NOMO-1 treated with DMSO at 0.1 percent for 48 hours (cell line): ENCODE results near the gene TFDP2.
"Not testable (repeated sequence)": the region's sequence is repeated elsewhere in the genome, so short reads cannot be mapped to it uniquely, and the experiment has no call there.

Experiments
- DNase-seq: peaks from one replicate; lab custom pipeline; 2025; ENCODE audit not compliant: unreplicated experiment; lab: John Stamatoyannopoulos, UW

Gene TFDP2, protein sequence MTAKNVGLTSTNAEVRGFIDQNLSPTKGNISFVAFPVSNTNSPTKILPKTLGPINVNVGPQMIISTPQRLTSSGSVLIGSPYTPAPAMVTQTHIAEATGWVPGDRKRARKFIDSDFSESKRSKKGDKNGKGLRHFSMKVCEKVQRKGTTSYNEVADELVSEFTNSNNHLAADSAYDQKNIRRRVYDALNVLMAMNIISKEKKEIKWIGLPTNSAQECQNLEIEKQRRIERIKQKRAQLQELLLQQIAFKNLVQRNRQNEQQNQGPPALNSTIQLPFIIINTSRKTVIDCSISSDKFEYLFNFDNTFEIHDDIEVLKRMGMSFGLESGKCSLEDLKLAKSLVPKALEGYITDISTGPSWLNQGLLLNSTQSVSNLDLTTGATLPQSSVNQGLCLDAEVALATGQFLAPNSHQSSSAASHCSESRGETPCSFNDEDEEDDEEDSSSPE

DNA sequence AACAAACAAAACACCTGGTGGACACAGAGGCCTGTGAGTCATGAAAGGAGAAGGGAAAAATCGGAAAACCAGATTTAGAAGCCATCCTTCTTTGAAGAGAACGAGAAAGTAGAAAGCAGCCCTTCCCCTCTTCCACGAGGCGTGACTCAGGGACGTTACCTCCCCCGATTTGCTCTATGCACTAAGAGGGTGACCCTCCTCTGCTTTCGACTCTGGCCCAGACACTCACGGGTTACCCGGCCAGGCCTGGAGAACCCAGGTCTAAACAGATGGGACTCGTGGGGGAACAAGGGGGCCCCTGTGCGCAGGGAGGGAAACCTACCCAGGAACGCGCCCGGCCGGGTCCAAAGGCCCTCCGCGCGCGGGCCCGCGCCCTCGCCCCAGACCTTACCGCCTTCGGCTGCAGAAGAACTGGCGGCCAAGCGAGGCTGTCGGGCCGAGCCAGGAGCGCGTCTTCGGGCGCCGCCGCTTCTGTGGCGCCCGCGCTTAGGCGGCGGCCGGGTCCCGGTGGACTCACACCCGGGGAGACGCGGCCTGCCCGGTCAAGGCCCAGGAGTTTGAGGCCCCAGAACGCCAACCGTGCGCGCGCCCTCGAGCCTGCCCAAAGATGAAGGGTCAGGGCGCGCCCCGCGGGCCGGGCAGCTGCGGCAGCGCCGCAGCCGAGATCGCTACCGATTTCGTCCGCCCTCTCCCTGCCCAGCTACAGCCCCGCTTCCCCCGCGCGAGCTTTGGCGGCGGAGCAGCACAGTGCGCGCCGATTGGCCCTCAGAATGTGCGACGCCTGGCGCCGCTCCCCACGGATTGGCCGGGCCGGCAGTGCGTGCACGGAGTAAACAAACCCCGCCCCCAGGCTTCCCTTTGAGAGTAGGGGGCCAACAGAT is at the start of gene TFDP2:
TSS of gene TFDP2 (minus strand) at position 753 of the 881 bp plus-strand sequence. CDS start 47,795 bp downstream, outside the sequence.
- peak; percentile 87 for DNase-seq

DNA sequence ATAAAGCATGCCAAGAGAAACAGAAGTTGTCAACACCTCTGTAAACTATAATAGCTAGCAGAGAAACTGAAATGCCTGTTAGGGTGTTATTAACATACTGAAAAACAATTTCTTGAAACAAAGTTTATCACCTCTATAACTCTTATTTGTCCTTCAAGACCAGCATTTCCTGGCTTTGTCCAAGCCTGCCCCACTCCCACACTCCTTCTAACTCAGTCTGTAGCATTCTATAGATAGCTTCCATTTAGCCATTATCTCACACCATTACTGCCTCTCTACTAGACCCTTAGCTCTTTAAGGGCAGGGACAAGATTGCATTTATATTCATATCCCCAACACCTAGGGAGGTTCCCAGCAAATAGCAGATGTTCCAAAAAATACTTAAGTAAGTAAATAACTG is 39.5 kb upstream of the TFDP2 start:
- DNase-seq: no peak

DNA sequence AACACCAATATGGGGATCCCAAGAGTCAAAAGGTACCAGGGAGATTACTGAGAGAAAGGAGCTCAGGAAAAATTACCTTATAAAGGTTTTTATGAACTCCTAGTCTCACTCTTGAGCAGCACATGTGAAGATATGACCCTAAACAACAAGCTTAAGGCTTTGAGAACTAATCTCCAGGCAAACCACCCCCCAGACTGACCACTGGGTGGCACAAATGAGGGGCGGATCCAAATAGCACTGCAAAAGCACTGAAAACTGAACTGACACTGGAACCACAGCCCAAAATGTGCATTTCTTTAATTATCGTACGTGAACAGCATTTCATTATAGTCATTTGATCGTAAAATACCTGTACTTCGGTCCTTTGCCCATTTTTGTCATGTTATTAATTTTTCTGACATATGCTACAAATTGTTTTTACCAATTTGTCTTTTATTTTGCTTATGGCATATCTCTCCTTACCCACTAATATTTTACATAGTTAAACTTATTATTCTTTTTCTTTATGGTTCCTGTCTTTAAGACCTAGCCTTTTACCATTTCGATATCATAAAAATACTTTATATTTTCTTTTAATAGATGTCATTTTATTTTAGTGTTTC is 31.5 kb upstream of the TFDP2 start:
- DNase-seq: peak; percentile 10

DNA sequence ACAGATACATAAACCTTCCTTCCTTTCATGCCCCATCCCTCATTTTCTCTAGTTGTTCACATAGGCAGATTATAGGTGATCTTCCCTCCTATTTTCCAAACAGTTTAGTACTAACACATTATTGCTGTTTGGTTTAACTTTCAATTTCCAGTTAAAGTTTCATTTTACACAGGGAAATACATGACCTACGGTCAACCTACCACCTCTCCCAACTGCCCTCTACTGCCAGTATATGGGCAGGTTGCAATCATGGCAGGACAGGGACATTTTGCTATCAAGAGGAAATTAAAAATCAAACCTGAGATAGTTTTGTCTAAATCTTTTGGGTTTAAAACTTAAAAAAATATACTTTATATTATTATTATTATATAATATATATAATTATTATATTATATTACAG is 26.1 kb upstream of the TFDP2 start:
- DNase-seq: no peak

DNA sequence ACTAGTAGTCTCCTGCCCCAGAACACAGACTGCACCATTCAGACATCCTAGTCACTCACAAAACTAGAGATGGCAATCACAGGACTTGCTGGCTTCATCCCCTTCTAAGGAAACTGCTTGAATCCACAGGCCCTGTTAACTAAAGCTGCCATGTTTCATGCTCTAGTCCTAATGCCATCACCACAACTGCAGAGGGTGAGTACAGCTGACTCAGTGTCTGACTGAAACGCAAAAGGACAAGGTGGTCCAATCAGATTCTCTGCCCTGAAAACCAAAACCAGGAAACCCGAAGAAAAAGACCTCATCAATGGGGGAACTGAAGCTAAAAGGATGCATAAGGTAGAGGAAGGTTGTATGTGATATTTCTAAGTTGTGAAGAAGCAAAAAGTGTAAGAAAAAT is 25.2 kb upstream of the TFDP2 start:
- no peak for DNase-seq

DNA sequence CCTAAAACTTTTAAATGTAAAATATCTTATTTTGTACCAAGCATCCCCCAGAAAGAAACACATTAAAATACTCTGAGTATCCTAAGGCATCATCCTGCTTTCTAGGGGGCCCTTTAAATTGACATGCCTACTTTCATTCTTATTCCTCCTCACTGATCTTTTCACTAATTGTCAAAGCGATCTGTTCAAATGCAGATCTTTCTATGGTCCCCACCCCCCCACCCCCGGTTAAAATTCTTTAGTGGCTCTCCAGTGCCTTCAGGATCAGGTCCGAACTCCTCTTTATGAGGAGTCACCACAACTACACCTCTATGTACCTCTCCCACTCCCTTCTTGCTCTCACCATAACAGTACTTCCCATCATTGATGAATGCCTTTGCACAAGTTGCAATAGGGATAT is 19.2 kb upstream of the TFDP2 start:
- DNase-seq: no peak

DNA sequence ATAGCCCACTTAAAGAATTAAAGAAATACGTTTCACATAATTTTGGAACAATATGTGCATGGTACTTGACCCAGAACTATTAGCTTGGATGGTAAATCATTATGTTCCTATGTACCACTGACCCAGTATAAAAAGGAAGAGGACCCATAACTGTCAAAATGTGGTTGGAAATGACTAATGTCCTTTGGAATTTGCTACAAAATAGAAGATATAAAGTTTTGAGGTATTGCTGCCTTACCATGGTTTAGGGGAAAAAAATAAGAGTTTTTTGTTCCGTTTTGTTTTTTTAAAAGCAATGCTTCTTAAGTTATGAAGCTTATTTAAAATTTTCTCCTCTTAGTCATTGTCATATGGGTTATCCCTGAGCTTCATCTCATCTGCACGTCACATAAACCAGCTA is 15.8 kb upstream of the TFDP2 start:
- DNase-seq: no peak

DNA sequence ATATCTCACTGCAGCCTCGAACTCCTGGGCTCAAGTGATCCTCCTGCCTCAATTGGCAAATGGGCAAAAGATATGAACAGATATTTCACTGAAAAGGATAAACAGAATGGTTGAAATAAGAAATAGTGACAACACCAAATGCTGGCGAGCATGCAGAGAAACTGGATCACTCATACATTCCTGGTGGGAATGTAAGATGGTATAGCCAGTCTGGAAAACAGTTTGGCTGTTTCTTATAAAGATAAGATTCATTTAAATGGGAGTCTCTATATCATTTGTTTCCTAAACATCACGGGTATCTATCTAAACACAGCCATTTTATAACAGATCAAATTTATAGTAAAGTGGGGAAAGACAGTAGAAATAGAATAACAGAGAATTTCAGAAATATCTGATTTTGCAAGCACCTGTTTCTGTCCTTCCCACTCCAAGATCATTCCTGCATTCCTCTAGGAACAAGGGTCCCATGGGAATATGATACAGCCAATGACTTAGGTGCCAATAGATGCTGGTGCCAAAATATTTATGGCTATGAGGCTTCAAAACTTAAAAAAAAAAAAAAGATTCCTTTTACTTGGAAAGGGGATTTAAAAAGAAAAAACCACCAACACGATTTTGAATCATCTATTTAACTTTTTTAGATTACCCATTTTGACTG is 9.9 kb upstream of the TFDP2 start:
- no peak for DNase-seq

DNA sequence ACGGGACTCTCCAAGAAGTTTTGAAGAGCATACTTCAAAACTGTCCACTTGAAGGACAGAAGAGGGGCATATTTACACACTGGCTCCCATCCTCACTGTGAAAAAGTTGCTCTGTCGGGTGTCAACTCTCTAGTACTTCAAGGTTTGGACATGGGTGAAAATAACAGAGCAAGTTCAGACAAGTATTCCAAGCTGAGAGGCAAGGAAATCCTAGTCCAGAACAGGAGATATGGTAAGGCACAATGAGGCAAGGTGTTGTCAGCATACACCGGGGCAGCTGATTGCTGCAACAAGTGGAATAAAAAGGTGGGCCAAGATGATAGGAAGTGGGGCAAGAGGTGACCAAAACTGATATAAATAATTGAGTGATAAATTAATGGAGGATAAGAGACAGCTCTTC is 4.8 kb upstream of the TFDP2 start:
- DNase-seq: no peak

DNA sequence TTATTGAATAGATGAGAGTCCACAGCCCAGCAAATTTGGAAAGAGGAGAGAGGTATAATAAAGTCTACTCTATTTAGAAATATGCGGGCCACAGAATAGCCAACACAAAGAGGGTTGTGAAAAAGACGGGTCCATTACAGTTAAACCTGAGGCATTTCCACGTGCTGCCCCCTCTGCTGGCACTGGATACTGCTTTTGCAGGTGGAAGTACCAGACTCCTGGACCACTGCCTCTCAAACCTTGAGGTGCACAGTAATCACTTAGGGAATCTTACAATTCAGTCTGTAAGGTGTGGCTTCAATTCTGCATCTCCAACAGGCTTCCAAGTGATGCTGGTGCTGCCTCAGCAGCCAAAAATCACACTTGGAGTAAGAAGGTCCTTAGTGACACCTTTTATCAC is 3.0 kb upstream of the TFDP2 start:
- DNase-seq: no peak

DNA sequence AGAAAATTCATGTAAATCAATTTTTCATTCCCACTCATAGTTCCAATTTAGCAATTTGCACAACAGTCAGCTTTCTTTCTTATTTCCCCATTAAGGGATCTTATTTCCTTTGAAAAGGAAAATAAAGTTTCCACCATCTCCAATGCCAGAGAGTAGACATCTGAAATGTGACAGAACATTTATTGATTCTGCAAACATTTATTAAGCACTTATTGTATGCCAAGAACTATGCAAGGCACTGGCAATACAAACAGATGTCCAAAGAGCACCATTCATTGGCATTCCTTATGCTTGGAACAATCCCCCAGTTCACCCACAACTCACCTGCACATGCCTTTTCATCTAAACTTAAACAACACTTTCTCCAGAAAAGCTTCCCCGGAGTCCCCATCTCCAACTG is 2.5 kb upstream of the TFDP2 start:
- no peak for DNase-seq

DNA sequence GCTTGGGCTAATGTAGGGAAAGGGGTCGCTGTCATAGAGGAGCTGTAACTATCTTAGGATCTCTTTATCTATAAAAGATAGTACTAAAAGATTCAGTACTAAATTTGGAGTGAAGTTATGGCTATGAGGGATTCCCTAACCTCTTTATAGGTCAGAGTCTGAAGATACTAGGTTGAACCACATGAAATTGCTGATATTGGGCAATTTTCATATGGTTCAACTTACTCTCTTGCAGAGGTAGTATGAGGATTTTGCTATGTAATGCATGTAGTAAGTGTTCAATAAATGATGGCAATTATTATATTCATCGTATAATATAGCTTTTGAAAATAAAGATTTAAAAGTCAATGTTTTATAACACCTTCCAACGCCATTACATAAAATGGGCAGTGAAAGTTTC is 1.9 kb upstream of the TFDP2 start:
- DNase-seq: no peak

DNA sequence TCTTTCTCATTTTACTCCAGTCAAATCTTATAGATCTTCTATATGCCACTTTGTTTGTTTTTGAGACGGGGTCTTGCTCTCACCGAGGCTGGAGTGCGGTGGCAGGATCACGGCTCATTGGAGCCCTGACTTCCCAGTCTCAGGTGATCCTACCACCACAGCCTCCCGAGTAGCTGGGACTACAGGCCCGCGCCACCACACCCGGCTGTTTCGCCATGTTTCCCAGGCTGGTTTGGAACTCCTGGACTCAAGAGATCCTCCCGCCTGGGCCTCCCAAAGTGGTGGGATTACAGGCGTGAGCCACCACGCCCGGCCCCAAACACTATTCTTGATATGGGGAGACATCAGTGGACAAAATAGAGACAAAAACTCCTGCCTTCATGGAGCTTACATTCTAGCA is 927 bp upstream of the TFDP2 start:
- DNase-seq: no peak

DNA sequence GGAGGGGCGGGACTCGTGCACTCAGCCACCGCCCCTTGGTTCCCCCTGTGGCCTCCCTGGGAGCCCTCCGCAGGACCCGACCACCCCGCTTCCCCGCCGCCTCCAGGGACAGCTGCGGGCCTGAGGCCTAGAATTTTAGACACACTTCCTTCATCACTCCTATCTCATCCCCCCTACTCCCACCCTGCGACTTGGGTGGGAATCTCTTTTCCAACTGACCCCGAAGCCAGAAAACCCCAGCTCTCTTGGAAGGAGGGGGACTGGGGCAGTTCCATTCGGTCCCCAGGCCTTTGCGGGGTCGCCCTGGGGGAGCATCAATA is 289 bp upstream of the TFDP2 start:
- no peak for DNase-seq

DNA sequence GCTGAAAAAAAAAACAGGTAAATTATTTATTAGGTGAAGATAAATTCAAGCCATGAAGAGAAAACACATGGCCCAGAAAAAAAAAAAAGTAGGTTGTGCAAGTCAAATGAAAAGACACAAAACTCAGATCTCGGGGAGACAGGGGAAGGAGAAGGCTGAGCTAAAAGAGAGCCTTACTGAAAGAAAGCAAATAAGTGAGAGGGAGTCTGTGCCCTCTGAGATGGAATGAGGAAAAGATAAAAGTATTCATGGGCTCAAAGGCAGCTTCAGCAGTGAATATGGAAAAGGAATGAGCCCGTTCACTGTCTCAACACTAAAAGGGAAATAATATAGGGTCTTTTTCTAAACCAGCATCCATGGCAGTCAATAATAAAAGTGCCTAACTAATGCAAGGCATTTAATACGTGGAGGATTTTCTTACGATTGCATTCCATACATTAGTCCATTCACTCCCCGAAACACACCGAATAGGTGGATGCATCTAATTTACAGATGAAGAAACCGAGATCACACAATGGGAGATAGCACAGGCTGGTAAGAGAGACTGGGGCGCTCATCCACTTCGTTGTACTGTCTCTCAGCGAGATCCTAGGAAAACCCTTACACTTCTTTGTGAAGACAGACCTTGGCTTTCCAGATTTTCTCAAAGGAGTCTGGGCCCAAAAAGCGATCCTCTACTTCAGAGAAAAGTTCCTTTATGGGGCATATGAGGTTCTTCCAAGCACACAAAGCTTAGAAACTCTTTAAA is 1.1 kb downstream of the TFDP2 start:
- no peak for DNase-seq

DNA sequence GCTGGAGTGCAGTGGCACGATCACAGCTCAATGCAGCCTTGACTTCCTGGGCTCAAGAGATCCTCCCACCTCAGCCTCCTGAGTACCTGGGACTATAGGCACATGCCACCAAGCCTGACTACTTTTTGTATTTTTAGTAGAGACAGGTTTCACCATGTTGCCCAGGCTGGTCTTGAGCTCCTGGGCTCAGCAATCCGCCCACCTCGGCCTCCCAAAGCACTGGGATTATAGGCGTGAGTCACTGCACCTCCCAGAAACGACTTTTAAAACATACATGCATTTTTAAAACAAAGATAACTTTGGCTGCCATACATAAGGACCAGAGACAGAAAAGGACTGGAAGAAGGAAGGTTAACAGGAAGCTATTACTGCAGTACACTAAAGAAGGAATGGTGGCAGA is 4.8 kb downstream of the TFDP2 start:
- not testable (repeated sequence) for DNase-seq

DNA sequence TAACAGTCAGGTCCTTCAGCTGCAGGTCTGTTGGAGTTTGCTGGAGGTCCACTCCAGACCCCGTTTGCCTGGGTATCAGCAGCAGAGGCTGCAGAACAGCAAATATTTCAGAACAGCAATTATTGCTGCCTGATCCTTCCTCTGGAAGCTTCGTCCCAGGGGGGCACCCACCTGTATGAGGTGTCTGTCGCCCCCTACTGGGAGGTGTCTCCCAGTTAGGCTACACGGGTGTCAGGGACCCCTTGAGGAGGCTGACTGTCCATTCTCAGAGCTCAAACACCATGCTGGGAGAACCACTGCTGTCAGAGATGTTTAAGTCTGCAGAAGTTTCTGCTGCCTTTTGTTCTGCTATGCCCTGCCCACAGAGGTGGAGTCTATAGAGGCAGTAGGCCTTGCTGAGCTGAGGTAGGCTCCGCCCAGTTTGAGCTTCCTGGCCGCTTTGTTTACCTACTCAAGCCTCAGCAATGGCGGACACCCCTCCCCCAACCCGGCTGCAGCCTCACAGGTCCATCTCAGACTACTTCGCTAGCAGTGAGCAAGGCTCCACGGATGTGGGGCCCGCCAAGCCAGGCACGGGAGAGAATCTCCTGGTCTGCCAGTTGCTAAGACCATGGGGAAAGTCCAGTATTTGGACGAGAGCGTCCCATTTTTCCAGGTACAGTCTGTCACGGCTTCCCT is 8.6 kb downstream of the TFDP2 start:
- DNase-seq: not testable (repeated sequence)

DNA sequence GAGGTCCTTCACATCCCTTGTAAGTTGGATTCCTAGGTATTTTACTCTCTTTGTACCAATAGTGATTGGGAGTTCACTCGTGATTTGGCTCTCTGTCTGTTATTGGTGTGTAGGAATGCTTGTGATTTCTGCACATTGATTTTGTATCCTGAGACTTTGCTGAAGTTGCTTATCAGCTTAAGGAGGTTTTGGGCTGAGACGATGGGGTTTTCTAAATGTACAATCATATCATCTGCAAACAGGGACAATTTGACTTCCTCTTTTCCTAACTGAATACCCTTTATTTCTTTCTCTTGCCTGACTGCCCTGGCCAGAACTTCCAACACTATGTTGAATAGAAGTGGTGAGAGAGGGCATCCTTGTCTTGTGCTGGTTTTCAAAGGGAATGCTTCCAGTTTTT is 12.3 kb downstream of the TFDP2 start:
- not testable (repeated sequence) for DNase-seq

DNA sequence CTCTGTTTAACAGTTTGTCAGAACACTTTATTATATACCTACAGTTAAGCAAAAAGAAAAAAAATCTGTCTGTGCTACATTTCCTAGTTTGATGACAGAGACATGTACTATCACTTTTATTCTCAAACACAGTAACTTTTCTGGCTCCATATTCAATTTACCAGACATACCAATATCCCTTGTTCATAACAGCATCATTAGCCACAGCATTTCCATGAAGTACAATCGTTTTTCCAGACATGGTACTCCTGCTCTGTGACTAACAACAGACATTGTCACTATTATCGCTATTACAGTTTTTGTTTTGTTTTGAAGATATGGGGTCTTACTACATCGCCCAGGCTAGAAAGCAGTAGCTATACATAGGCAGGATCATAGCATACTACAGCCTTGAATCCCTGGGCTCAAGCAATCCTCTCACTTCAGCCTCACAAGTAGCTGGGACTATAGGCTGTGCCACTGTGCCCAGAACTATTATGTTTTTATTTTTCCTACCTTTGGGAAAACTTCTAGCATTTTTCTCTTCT is 14.5 kb downstream of the TFDP2 start:
- DNase-seq: no peak
